HG03103 (cell line): ENCODE results near the gene NUP42.

Experiments used
- ATAC-seq: cut with Tn5 transposase; IDR thresholded peaks from one replicate; pipeline ENCODE4 v1.9.1; 2021; ENCODE audit warnings: low read depth; ENCODE audit not compliant: unreplicated experiment

NUP42 gene

GRCh38 chr7:23230641-23231101 lies 48.8 kb downstream of the NUP42 start:
- ATAC-seq: no peak

GRCh38 chr7:23232966-23233365 lies 51.1 kb downstream of the NUP42 start:
- no peak for ATAC-seq

- peak; percentile 86 for ATAC-seq
Measured at GRCh38 chr7:23234569-23235296, 52.9 kb downstream of the NUP42 start.

- no peak for ATAC-seq
Measured at GRCh38 chr7:23235813-23236221, 54.0 kb downstream of the NUP42 start.

- ATAC-seq: no peak
Measured at GRCh38 chr7:23237000-23237399, 55.2 kb downstream of the NUP42 start.

- ATAC-seq: no peak
Measured at GRCh38 chr7:23238983-23239652, 57.3 kb downstream of the NUP42 start.

GRCh38 chr7:23239698-23240097 lies 57.9 kb downstream of the NUP42 start:
- ATAC-seq: no peak

- no peak for ATAC-seq
Measured at GRCh38 chr7:23242321-23242720, 60.5 kb downstream of the NUP42 start.

- no peak for ATAC-seq
Measured at GRCh38 chr7:23242935-23243334, 61.1 kb downstream of the NUP42 start.

- ATAC-seq: no peak
Measured at GRCh38 chr7:23246555-23246954, 64.7 kb downstream of the NUP42 start, which contains the start of gene GPNMB. GPNMB (plus strand) TSS chr7:23246775; CDS start chr7:23246858, 83 bp downstream.

- ATAC-seq: no peak
Measured at GRCh38 chr7:23247046-23247602, 65.3 kb downstream of the NUP42 start.

- no peak for ATAC-seq
Measured at GRCh38 chr7:23247603-23248335, 65.9 kb downstream of the NUP42 start.

- ATAC-seq: no peak
Measured at GRCh38 chr7:23249486-23249885, 67.6 kb downstream of the NUP42 start.
